GM12878 (cell line): ENCODE data around the gene MAPK8IP3. TPM values are rescaled to one million over a fixed set of nuclear protein-coding genes. Genes with fewer than 3 reads are reported as not detected.

ENCODE experiments used
- ATAC-seq: fragments of 200-7000 bp; cut with Tn5 transposase; 3 replicates; pipeline ENCODE4 v1.9.1; 2020; ENCODE audit warnings: mild to moderate bottlenecking, moderate library complexity
- BruUV-seq: library from RNA; stranded (reverse); fragments of 400-500 nt; replicated peaks from 2 replicates; lab custom pipeline; 2021; lab: Mats Ljungman, UMichigan
- CTCF ChIA-PET: fragments of 300-600 bp; sonication (Branson Sonifier 250); formaldehyde crosslinking; extraction: SDS; loops from one replicate; lab custom pipeline; 2021; ENCODE audit warnings: inconsistent platforms; lab: Yijun Ruan, JAX
- POLR2A ChIA-PET: fragments of 350-600 bp; formaldehyde crosslinking; extraction: SDS; loops from one replicate; lab custom pipeline; 2021; ENCODE audit warnings: inconsistent platforms; lab: Charles Lee
- RAD21 ChIA-PET: fragments of 300-600 bp; sonication (Branson Sonifier 250); formaldehyde crosslinking; loops from one replicate; lab custom pipeline; 2023; ENCODE audit warnings: antibody characterized with exemption; ENCODE audit not compliant: unreplicated experiment; lab: Charles Lee
- SMC1A ChIA-PET: fragments of 300-600 bp; sonication (Branson Sonifier 250); formaldehyde crosslinking; loops from one replicate; lab custom pipeline; 2023; ENCODE audit not compliant: unreplicated experiment, uncharacterized antibody; lab: Charles Lee
- DNase-seq: peaks from one replicate; pipeline ENCODE4 v3.0.0-alpha.2; 2011; ENCODE audit warnings: low read depth, low spot score
- FAIRE-seq: peaks from 3 replicates; lab custom pipeline; 2011; peaks lifted over from hg19 to GRCh38; lab: Jason Lieb, UNC
- H2AFZ ChIP-seq: 2 replicates; pipeline ENCODE4 v1.6.0; 2011; ENCODE audit warnings: low read depth, low read length, control low read depth; ENCODE audit not compliant: control insufficient read depth
- H3K27ac ChIP-seq: 2 replicates; pipeline ENCODE4 v1.5.1; 2011; ENCODE audit warnings: control low read depth; ENCODE audit not compliant: control insufficient read depth, insufficient read depth
- H3K27me3 ChIP-seq, 2 experiments: replicated peaks in 1 of 2; 2 replicates each; pipeline versions ENCODE4 v1.6.0 to v1.6.1; 2011; ENCODE audit warnings: low read length in 1 of 2; ENCODE audit not compliant: control insufficient read depth in 2 of 2, insufficient read depth in 2 of 2
- H3K36me3 ChIP-seq, 2 experiments: 2 replicates each; pipeline ENCODE4 v1.5.1; 2011; ENCODE audit warnings: low read length in 1 of 2; ENCODE audit not compliant: control insufficient read depth in 2 of 2, insufficient read depth in 2 of 2
- H3K4me1 ChIP-seq: 2 replicates; pipeline ENCODE4 v1.6.1; 2011; ENCODE audit warnings: mild to moderate bottlenecking, low read length, moderate library complexity, mixed read lengths; ENCODE audit not compliant: control insufficient read depth, insufficient read depth
- H3K4me2 ChIP-seq: 2 replicates; pipeline ENCODE4 v1.6.0; 2011; ENCODE audit warnings: control low read depth; ENCODE audit not compliant: control insufficient read depth, insufficient read depth
- H3K4me3 ChIP-seq: fragments of 200-600 bp; sonication (generic); 2 replicates; pipeline ENCODE4 v1.5.1; 2016
- H3K79me2 ChIP-seq: 2 replicates; pipeline ENCODE4 v1.6.0; 2011; ENCODE audit warnings: low read length; ENCODE audit not compliant: control insufficient read depth, insufficient read depth
- H3K9ac ChIP-seq: 2 replicates; pipeline ENCODE4 v1.8.0; 2011; ENCODE audit warnings: low read length, control low read depth, mixed read lengths; ENCODE audit not compliant: control insufficient read depth, insufficient read depth
- H3K9me3 ChIP-seq: replicated peaks from 3 replicates; pipeline ENCODE4 v1.5.1; 2011; ENCODE audit warnings: mild to moderate bottlenecking, low read length; ENCODE audit not compliant: control insufficient read depth, insufficient read depth
- H4K20me1 ChIP-seq: 2 replicates; pipeline ENCODE4 v1.6.0; 2011; ENCODE audit not compliant: control insufficient read depth, insufficient read depth
- BCLAF1 ChIP-seq: fragments of 450-650 bp; IDR thresholded peaks from 2 replicates; pipeline ENCODE4 v1.6.1; 2017; ENCODE audit warnings: antibody characterized with exemption, mild to moderate bottlenecking, moderate library complexity
- CHD4 ChIP-seq: fragments of 200-600 bp; sonication (generic); IDR thresholded peaks from 2 replicates; pipeline ENCODE4 v1.6.1; 2016; ENCODE audit warnings: mild to moderate bottlenecking
- ESRRA ChIP-seq: IDR thresholded peaks from 2 replicates; pipeline ENCODE4 v1.6.1; 2012; ENCODE audit warnings: mild to moderate bottlenecking, low read length, improper control_type of control experiment
- FOXK2 ChIP-seq: fragments of 450-650 bp; IDR thresholded peaks from 2 replicates; pipeline ENCODE4 v1.6.1; 2017; ENCODE audit warnings: mild to moderate bottlenecking, moderate library complexity
- HDAC6 ChIP-seq: fragments of 200-600 bp; sonication (generic); IDR thresholded peaks from one replicate; pipeline ENCODE4 v1.8.0; 2017; ENCODE audit warnings: antibody characterized with exemption; ENCODE audit not compliant: unreplicated experiment
- MXI1 ChIP-seq: fragments of 150-350 bp; IDR thresholded peaks from 2 replicates; pipeline ENCODE4 v1.6.1; 2011; ENCODE audit warnings: low read depth, mild to moderate bottlenecking, inconsistent platforms, low read length, improper control_type of control experiment
- NFYB ChIP-seq: IDR thresholded peaks from 2 replicates; pipeline ENCODE4 v1.6.1; 2011; ENCODE audit warnings: low read depth, mild to moderate bottlenecking, low read length, improper control_type of control experiment, moderate library complexity; ENCODE audit not compliant: insufficient read depth
- NRF1 ChIP-seq: conservative IDR thresholded peaks from 2 replicates; pipeline ENCODE4 v1.6.1; 2011; ENCODE audit warnings: mild to moderate bottlenecking, low read depth, low read length, improper control_type of control experiment
- RB1 ChIP-seq: fragments of 450-650 bp; formaldehyde crosslinking; IDR thresholded peaks from 2 replicates; pipeline ENCODE4 v1.6.1; 2017; ENCODE audit warnings: mild to moderate bottlenecking, borderline replicate concordance
- RCOR1 ChIP-seq: conservative IDR thresholded peaks from 2 replicates; pipeline ENCODE4 v1.6.1; 2012; ENCODE audit warnings: low read depth, low read length, improper control_type of control experiment
- SP1 ChIP-seq: IDR thresholded peaks from one replicate; pipeline ENCODE4 v1.6.1; 2011; ENCODE audit warnings: low read depth, low read length
- SUPT20H ChIP-seq: IDR thresholded peaks from 2 replicates; pipeline ENCODE4 v1.6.1; 2011; ENCODE audit warnings: low read depth, mild to moderate bottlenecking, low read length, moderate library complexity, borderline replicate concordance; ENCODE audit not compliant: control insufficient read depth
- TCF7 ChIP-seq: IDR thresholded peaks from 2 replicates; pipeline ENCODE4 v1.6.1; 2014; ENCODE audit warnings: antibody characterized with exemption, borderline replicate concordance
- ZNF24 ChIP-seq: fragments of 450-650 bp; IDR thresholded peaks from 2 replicates; pipeline ENCODE4 v1.6.1; 2017; ENCODE audit warnings: antibody characterized with exemption, mild to moderate bottlenecking
- ZSCAN29 ChIP-seq: fragments of 450-650 bp; IDR thresholded peaks from 2 replicates; pipeline ENCODE4 v1.6.1; 2017; ENCODE audit warnings: mild to moderate bottlenecking, moderate library complexity
- WGBS: methylation state at CpG from one replicate; pipeline ENCODE4 v1.1.6; 2016; ENCODE audit warnings: low lambda C conversion rate; ENCODE audit not compliant: insufficient replicate concordance, insufficient coverage; ENCODE audit errors: missing lambda C conversion rate; 5-methylcytosine and 5-hydroxymethylcytosine counted together
- in situ Hi-C: fragments of 300-500 bp; cut with MboI; formaldehyde crosslinking; loops from 9 replicates; pipeline ENCODE4 v1.14.3; 2018; ENCODE audit warnings: mixed read lengths
- intact Hi-C: fragments of 100-400 bp; cut with micrococcal nuclease; formaldehyde crosslinking; loops from one replicate; pipeline ENCODE4 v1.14.2; 2022; ENCODE audit not compliant: unreplicated experiment
- polyA plus RNA-seq, 11 experiments: library from polyadenylated mRNA; depleted of rRNA in 4 of 11; unstranded in 6 of 11; stranded (reverse) in 5 of 11; fragments of >200 nt; fragmentation: Nextera tagmentation in 4 of 11; fragmentation: Illumina TruSeq in 1 of 11; extraction: Ambion mirVana in 4 of 11; extraction: Trizol in 1 of 11; gene quantifications; 1 replicate in 1 of 11; 2 replicates in 10 of 11; pipeline versions ENCODE4 v1.2.1 to v1.2.3, GENCODE V29; 2011 to 2016; ENCODE audit warnings: inconsistent platforms in 2 of 11, missing spikeins in 2 of 11, low read depth in 1 of 11
- total RNA-seq, 4 experiments: library from RNA; depleted of rRNA in 3 of 4; stranded (reverse); fragments of >200 nt in 3 of 4; fragmentation: Illumina TruSeq in 1 of 4; extraction: Trizol in 1 of 4; gene quantifications; 2 replicates each; pipeline versions ENCODE4 v1.2.1 to v1.2.3, GENCODE V29; 2013 to 2021

Gene MAPK8IP3
- total and polyA plus RNA-seq, 10 of the 15 experiments (the other 5 are each of a cell fraction or from before 2014, with no cell fraction given), result 0.06 to 67.9 (median 18.2) TPM

GRCh38 chr16:1815461-1815860, 109.5 kb downstream of the MAPK8IP3 start:
- SMC1A ChIA-PET, result no interaction called here
- POLR2A ChIA-PET, result no interaction called here

More at GRCh38 chr16:1815461-1815860, 109.5 kb downstream of the MAPK8IP3 start:
- Histone ChIP-seq H2AFZ (no peak overlapping the region), H3K36me3 (no peaks in the 10 kb centered on the region; a peak in 2 of 4 replicates), H3K4me2 (no peak overlapping the region), H3K4me3 (no peak overlapping the region), H3K4me1 (no peaks in the 10 kb centered on the region), H3K27me3 (no peaks in the 10 kb centered on the region), H3K9ac (no peak overlapping the region), H4K20me1 (no peaks in the 10 kb centered on the region), H3K9me3 (no peaks in the 10 kb centered on the region), H3K79me2 (no peaks in the 10 kb centered on the region), H3K27ac (no peak overlapping the region)
- WGBS, result 88% methylated on average over 11 of the region's 11 CpGs
- no peak for DNase-seq
- in situ Hi-C loops, result no loop called here
- FAIRE-seq, result no peak
- TF ChIP-seq ZNF24 (no peak), ZSCAN29 (no peak), SP1 (no peak), CHD4 (no peak), TCF7 (no peak), FOXK2 (no peak), SUPT20H (no peak), ESRRA (no peak), RCOR1 (no peak), MXI1 (no peak), RB1 (no peak), BCLAF1 (no peak), NRF1 (no peak), HDAC6 (no peak), NFYB (no peak)
- no peak for ATAC-seq
- CTCF ChIA-PET, result interaction anchor here (0.7 kb wide), 1 partner anchor 10 kb away, joined by 3 read pairs; no protein-coding TSS in a partner anchor
- no TSS peak for BruUV-seq
- RAD21 ChIA-PET, result no interaction called here
- intact Hi-C loops, result no loop called here
